KOPT-K1 (cell line): ENCODE results near the gene MAP2.

ENCODE experiments used
- H3K27ac ChIP-seq: fragments of 200-600 bp; sonication (generic); 2 replicates; pipeline ENCODE4 v1.5.1; 2016; ENCODE audit warnings: antibody characterized with exemption, mild to moderate bottlenecking, low read depth, low read length; ENCODE audit not compliant: poor library complexity, severe bottlenecking
- H3K36me3 ChIP-seq: fragments of 200-600 bp; sonication (generic); 2 replicates; pipeline ENCODE4 v1.5.1; 2017; ENCODE audit warnings: antibody characterized with exemption, mild to moderate bottlenecking, low read length, moderate library complexity; ENCODE audit not compliant: insufficient read depth
- H3K9me3 ChIP-seq: fragments of 200-600 bp; sonication (generic); 2 replicates; pipeline ENCODE4 v1.5.1; 2017; ENCODE audit warnings: antibody characterized with exemption, low read length, mild to moderate bottlenecking; ENCODE audit not compliant: insufficient read depth, poor library complexity, severe bottlenecking

MAP2 gene

GRCh38 chr2:209423562-209424198 lies at the start of gene MAP2:
Gene MAP2 (plus strand): TSS chr2:209424047. CDS start chr2:209653171, 229,124 bp downstream.
- Histone ChIP-seq H3K36me3 (no peaks in the 10 kb centered on the region), H3K9me3 (no peaks in the 10 kb centered on the region), H3K27ac (no peak within 1 kb of the TSS)

GRCh38 chr2:209376686-209377085 lies 47.2 kb upstream of the MAP2 start:
- no peaks in the 10 kb centered on the region for H3K9me3 ChIP-seq
- no peaks in the 10 kb centered on the region for H3K36me3 ChIP-seq
- H3K27ac ChIP-seq, result no peak overlapping the region

- H3K27ac ChIP-seq, result no peak overlapping the region
- no peaks in the 10 kb centered on the region for H3K36me3 ChIP-seq
- no peaks in the 10 kb centered on the region for H3K9me3 ChIP-seq
Measured at GRCh38 chr2:209380293-209380692, 43.6 kb upstream of the MAP2 start.

GRCh38 chr2:209381091-209381490 lies 42.8 kb upstream of the MAP2 start:
- H3K36me3 ChIP-seq, result no peaks in the 10 kb centered on the region
- H3K27ac ChIP-seq, result no peak overlapping the region
- no peaks in the 10 kb centered on the region for H3K9me3 ChIP-seq

GRCh38 chr2:209382775-209383174 lies 41.1 kb upstream of the MAP2 start:
- Histone ChIP-seq H3K27ac (no peak overlapping the region), H3K36me3 (no peaks in the 10 kb centered on the region), H3K9me3 (no peaks in the 10 kb centered on the region)

- no peaks in the 10 kb centered on the region for H3K36me3 ChIP-seq
- no peak overlapping the region for H3K27ac ChIP-seq
Measured at GRCh38 chr2:209383212-209383611, 40.6 kb upstream of the MAP2 start.

GRCh38 chr2:209387389-209387788 lies 36.5 kb upstream of the MAP2 start:
- no peaks in the 10 kb centered on the region for H3K36me3 ChIP-seq
- H3K27ac ChIP-seq, result no peak overlapping the region
- no peaks in the 10 kb centered on the region for H3K9me3 ChIP-seq

More at GRCh38 chr2:209383212-209383611, 40.6 kb upstream of the MAP2 start:
- H3K9me3 ChIP-seq, result no peaks in the 10 kb centered on the region

- Histone ChIP-seq H3K27ac (no peak overlapping the region), H3K9me3 (no peaks in the 10 kb centered on the region), H3K36me3 (no peaks in the 10 kb centered on the region)
Measured at GRCh38 chr2:209388446-209389037, 35.3 kb upstream of the MAP2 start.

- Histone ChIP-seq H3K27ac (no peak overlapping the region), H3K36me3 (no peaks in the 10 kb centered on the region), H3K9me3 (no peaks in the 10 kb centered on the region)
Measured at GRCh38 chr2:209389171-209389618, 34.7 kb upstream of the MAP2 start.

- no peak overlapping the region for H3K27ac ChIP-seq
Measured at GRCh38 chr2:209390839-209391238, 33.0 kb upstream of the MAP2 start.

GRCh38 chr2:209391776-209392401 lies 32.0 kb upstream of the MAP2 start:
- Histone ChIP-seq H3K36me3 (no peaks in the 10 kb centered on the region), H3K9me3 (no peaks in the 10 kb centered on the region), H3K27ac (no peak overlapping the region)

More at GRCh38 chr2:209390839-209391238, 33.0 kb upstream of the MAP2 start:
- no peaks in the 10 kb centered on the region for H3K9me3 ChIP-seq
- no peaks in the 10 kb centered on the region for H3K36me3 ChIP-seq

GRCh38 chr2:209395229-209395628 lies 28.6 kb upstream of the MAP2 start:
- Histone ChIP-seq H3K27ac (no peak overlapping the region), H3K36me3 (no peaks in the 10 kb centered on the region), H3K9me3 (no peaks in the 10 kb centered on the region)

GRCh38 chr2:209395652-209396051 lies 28.2 kb upstream of the MAP2 start:
- Histone ChIP-seq H3K27ac (no peak overlapping the region), H3K36me3 (no peaks in the 10 kb centered on the region), H3K9me3 (no peaks in the 10 kb centered on the region)

GRCh38 chr2:209398463-209398862 lies 25.4 kb upstream of the MAP2 start:
- H3K27ac ChIP-seq, result no peak overlapping the region
- H3K9me3 ChIP-seq, result no peaks in the 10 kb centered on the region
- no peaks in the 10 kb centered on the region for H3K36me3 ChIP-seq

- no peak overlapping the region for H3K27ac ChIP-seq
- H3K9me3 ChIP-seq, result no peaks in the 10 kb centered on the region
- no peaks in the 10 kb centered on the region for H3K36me3 ChIP-seq
Measured at GRCh38 chr2:209401788-209402187, 22.1 kb upstream of the MAP2 start.

- Histone ChIP-seq H3K9me3 (peaks cover 7% of the 10 kb centered on the region), H3K27ac (no peak overlapping the region), H3K36me3 (no peaks in the 10 kb centered on the region)
Measured at GRCh38 chr2:209411296-209411695, 12.6 kb upstream of the MAP2 start.
